ENCODE measurements around the gene FGF11. TPM values are rescaled to one million over a fixed set of nuclear protein-coding genes. Genes with fewer than 3 reads are reported as not detected.

The FGF11 gene
- not detected for polyA plus RNA-seq

GRCh38 chr17:7439462-7440112, at the start of gene FGF11:
FGF11 (plus strand) TSS chr17:7439512; CDS start chr17:7439621, 109 bp downstream.
- H3K9me3 Mint-ChIP-seq: peaks cover 0 to 1% (median 0%) of the 10 kb centered on the region in 6 donors
- H3K27ac Mint-ChIP-seq: peak within 1 kb of the TSS in 1 of 6 donors; percentile 13
- no peak for DNase-seq
- H3K27me3 Mint-ChIP-seq (ENCODE audit: low read depth in 3 of 3): peaks cover 33 to 36% (median 34%) of the 10 kb centered on the region in 3 donors
- H3K36me3 Mint-ChIP-seq: peaks cover 7 to 13% (median 10%) of the 10 kb centered on the region in 3 donors
- H3K4me1 Mint-ChIP-seq: peaks cover 39 to 40% of the 10 kb centered on the region in 2 donors
- peak within 1 kb of the TSS; percentile 53 to 72 (median 60) for H3K4me3 Mint-ChIP-seq

- H3K36me3 Mint-ChIP-seq: peaks cover 0 to 5% (median 0%) of the 10 kb centered on the region in 3 donors
- no peaks in the 10 kb centered on the region for H3K9me3 Mint-ChIP-seq
- DNase-seq: no peak
- H3K4me1 Mint-ChIP-seq: peaks cover 10 to 13% of the 10 kb centered on the region in 2 donors
- peaks cover 0 to 2% (median 1%) of the 10 kb centered on the region in 3 donors for H3K27me3 Mint-ChIP-seq (ENCODE audit: low read depth in 3 of 3)
- H3K27ac Mint-ChIP-seq: no peak overlapping the region
- H3K4me3 Mint-ChIP-seq: no peak overlapping the region
Measured at GRCh38 chr17:7389924-7390910, 49.1 kb upstream of the FGF11 start.

GRCh38 chr17:7391307-7391706, 48.0 kb upstream of the FGF11 start:
- H3K4me3 Mint-ChIP-seq: no peak overlapping the region
- no peak for DNase-seq
- peaks cover 11 to 13% of the 10 kb centered on the region in 2 donors for H3K4me1 Mint-ChIP-seq
- H3K36me3 Mint-ChIP-seq: peaks cover 0 to 5% (median 0%) of the 10 kb centered on the region in 3 donors
- no peaks in the 10 kb centered on the region for H3K9me3 Mint-ChIP-seq
- H3K27me3 Mint-ChIP-seq (ENCODE audit: low read depth in 3 of 3): peaks cover 0 to 2% (median 1%) of the 10 kb centered on the region in 3 donors
- H3K27ac Mint-ChIP-seq: peak overlapping the region in 1 of 6 donors; percentile 42

GRCh38 chr17:7392696-7393612, 46.4 kb upstream of the FGF11 start:
- peak overlapping the region; percentile 54 to 93 (median 66) for H3K4me3 Mint-ChIP-seq
- no peak for DNase-seq
- H3K27ac Mint-ChIP-seq: peak overlapping the region in 3 of 6 donors; percentile 8 to 74 (median 62)
- H3K36me3 Mint-ChIP-seq: peaks cover 0 to 5% (median 0%) of the 10 kb centered on the region in 3 donors
- no peaks in the 10 kb centered on the region for H3K9me3 Mint-ChIP-seq
- H3K4me1 Mint-ChIP-seq: peaks cover 11 to 13% of the 10 kb centered on the region in 2 donors
- H3K27me3 Mint-ChIP-seq (ENCODE audit: low read depth in 3 of 3): peaks cover 2 to 3% (median 2%) of the 10 kb centered on the region in 3 donors

DNA sequence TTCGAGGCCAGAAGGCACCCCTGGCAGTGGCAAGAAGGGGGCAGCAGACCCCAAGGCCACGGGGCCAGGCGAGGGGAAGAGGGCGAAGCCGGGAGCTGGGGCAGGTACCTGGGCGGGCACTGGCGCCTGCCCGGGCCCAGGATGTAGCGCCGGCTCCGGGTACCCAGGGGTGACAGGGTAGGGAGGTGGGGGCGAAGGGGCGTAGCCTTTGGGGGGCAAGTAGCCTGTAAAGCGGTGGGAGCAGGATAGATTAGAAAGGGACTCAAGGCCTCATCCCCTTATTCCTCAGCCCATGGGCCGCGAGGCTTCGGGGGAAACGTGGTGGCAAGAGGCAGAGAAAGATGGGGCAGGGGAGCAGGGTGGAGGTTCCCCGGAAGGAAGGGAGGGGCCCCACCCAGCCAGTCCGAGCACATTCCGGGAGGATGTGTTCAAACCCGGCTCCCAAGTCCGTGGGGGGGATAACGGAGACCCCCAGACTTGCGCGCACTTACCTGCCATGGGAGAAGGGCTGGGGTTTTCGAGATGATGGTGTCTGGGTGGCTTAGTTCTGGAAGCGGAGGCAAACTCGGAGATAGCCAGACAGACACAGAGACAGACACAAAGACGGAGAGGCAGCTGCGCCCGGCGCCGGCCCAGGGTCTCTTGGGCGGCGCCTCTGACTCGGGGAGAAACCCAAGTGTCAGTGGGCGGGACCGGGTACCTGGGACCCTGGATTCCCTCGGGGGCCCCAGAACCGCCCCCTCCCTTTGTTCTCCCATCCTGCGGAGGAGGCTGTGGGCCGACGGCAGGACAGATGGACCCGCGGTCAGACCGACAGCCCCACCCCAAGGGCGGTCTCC, 45.5 kb upstream of the FGF11 start:
- Mint-ChIP-seq H3K9me3 (no peaks in the 10 kb centered on the region), H3K4me1 (peaks cover 11 to 13% of the 10 kb centered on the region in 2 donors), H3K4me3 (peak overlapping the region; percentile 87 to 93 (median 91)), H3K36me3 (peaks cover 0 to 5% (median 0%) of the 10 kb centered on the region in 3 donors), H3K27ac (peak overlapping the region; percentile 82 to 95 (median 89)), H3K27me3 (ENCODE audit: low read depth in 3 of 3) (peaks cover 2 to 3% (median 2%) of the 10 kb centered on the region in 3 donors)
- DNase-seq: peak in 1 of 3 donors; percentile 73

DNA sequence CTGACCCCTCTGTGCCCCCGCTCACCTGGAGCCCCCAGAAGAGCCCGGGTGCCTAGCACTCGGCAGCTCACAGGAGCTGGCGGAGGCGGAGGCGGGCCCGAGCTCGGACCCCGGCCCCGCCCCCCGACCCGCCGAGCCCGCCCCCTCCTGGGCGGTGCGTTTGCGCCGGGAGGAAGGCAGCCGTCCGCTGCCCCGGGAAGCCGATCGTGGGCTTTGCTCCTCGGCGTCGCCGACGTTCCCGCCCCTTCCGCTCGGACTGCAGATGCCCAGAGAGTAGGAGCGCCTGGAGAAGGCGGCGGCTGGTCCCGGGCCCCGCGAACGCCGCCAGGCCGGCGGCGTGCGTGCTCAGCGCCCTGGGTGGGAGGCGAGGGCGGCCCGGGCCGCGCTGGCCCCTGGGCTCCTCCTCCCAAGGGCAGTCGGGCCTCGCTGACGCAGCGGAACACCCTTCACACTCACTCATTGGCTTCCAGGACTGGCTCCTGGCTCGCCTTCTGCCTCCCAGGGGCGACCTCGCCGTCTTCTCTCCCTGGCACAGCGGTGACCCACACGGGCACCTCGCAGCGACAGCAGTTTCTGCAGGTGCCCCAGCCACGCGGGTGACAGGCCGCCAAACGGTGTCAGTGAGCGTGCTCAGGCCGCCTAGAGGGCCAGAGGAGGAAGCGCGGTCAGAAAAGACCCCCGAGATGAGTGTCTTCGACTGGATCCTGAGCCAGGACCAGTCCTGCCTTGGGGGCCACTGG, 44.7 kb upstream of the FGF11 start, which contains the start of gene PLSCR3:
TSS of gene PLSCR3 (minus strand) at position 74 of the 740 bp plus-strand sequence. CDS start 415 bp downstream, outside the sequence.
- Mint-ChIP-seq H3K27ac (peak within 1 kb of the TSS; percentile 86 to 95 (median 92)), H3K27me3 (ENCODE audit: low read depth in 3 of 3) (peaks cover 2 to 3% (median 2%) of the 10 kb centered on the region in 3 donors)

GRCh38 chr17:7396147-7396546, 43.2 kb upstream of the FGF11 start:
- Mint-ChIP-seq H3K9me3 (no peaks in the 10 kb centered on the region), H3K27me3 (ENCODE audit: low read depth in 3 of 3) (peaks cover 2 to 3% (median 2%) of the 10 kb centered on the region in 3 donors), H3K36me3 (no peaks in the 10 kb centered on the region), H3K4me3 (peak overlapping the region in 3 of 5 donors; percentile 12 to 61 (median 22)), H3K4me1 (peaks cover 11 to 15% of the 10 kb centered on the region in 2 donors), H3K27ac (peak overlapping the region in 1 of 6 donors; percentile 28)
- no peak for DNase-seq

More for the DNA sequence above, 44.7 kb upstream of the FGF11 start, which contains the start of gene PLSCR3:
- DNase-seq: peak; percentile 83 to 86 (median 86)
- Mint-ChIP-seq H3K4me1 (peaks cover 11 to 14% of the 10 kb centered on the region in 2 donors), H3K36me3 (peaks cover 0 to under 1% (median 0%) of the 10 kb centered on the region in 3 donors), H3K4me3 (peak within 1 kb of the TSS; percentile 90 to 96 (median 94)), H3K9me3 (no peaks in the 10 kb centered on the region)

GRCh38 chr17:7398612-7399011, 40.7 kb upstream of the FGF11 start:
- Mint-ChIP-seq H3K27me3 (ENCODE audit: low read depth in 3 of 3) (peaks cover 2 to 3% (median 2%) of the 10 kb centered on the region in 3 donors), H3K27ac (no peak overlapping the region), H3K4me3 (no peak overlapping the region), H3K36me3 (no peaks in the 10 kb centered on the region), H3K4me1 (peaks cover 19 to 23% of the 10 kb centered on the region in 2 donors), H3K9me3 (no peaks in the 10 kb centered on the region)
- no peak for DNase-seq

- Mint-ChIP-seq H3K4me1 (peaks cover 12 to 23% of the 10 kb centered on the region in 2 donors), H3K4me3 (peak overlapping the region; percentile 94 to 96 (median 95)), H3K36me3 (no peaks in the 10 kb centered on the region), H3K27me3 (ENCODE audit: low read depth in 3 of 3) (peaks cover 6 to 9% (median 7%) of the 10 kb centered on the region in 3 donors), H3K27ac (peak overlapping the region; percentile 77 to 99 (median 97)), H3K9me3 (no peaks in the 10 kb centered on the region)
- no peak for DNase-seq
Measured at GRCh38 chr17:7403043-7403726, 36.1 kb upstream of the FGF11 start.

GRCh38 chr17:7403727-7403976, 35.7 kb upstream of the FGF11 start:
- peak overlapping the region; percentile 94 to 96 (median 95) for H3K4me3 Mint-ChIP-seq
- peaks cover 12 to 23% of the 10 kb centered on the region in 2 donors for H3K4me1 Mint-ChIP-seq
- H3K27me3 Mint-ChIP-seq (ENCODE audit: low read depth in 3 of 3): peaks cover 6 to 9% (median 7%) of the 10 kb centered on the region in 3 donors
- no peak for DNase-seq
- H3K27ac Mint-ChIP-seq: peak overlapping the region; percentile 77 to 99 (median 98)
- no peaks in the 10 kb centered on the region for H3K9me3 Mint-ChIP-seq
- H3K36me3 Mint-ChIP-seq: no peaks in the 10 kb centered on the region

Data from immature natural killer cell (primary cell).